ENCODE measurements around the gene CTPS1.

CTPS1 gene

GRCh38 chr1:41023279-41023990, 43.9 kb downstream of the CTPS1 start:
- no peak for DNase-seq (ENCODE audit: low read depth, low spot score)

- no peak for DNase-seq (ENCODE audit: low read depth, low spot score)
These were observed 45.5 kb downstream of the CTPS1 start for GRCh38 chr1:41024953-41025352.

- DNase-seq (ENCODE audit: low read depth, low spot score) = no peak
These were observed 46.7 kb downstream of the CTPS1 start for GRCh38 chr1:41025979-41026819.

- DNase-seq (ENCODE audit: low read depth, low spot score) = no peak
These were observed 48.6 kb downstream of the CTPS1 start for GRCh38 chr1:41028034-41028642.

GRCh38 chr1:41030872-41031616, 51.5 kb downstream of the CTPS1 start:
- DNase-seq (ENCODE audit: low read depth, low spot score) = no peak

- no peak for DNase-seq (ENCODE audit: low read depth, low spot score)
These were observed 52.7 kb downstream of the CTPS1 start for GRCh38 chr1:41032147-41032546.

- DNase-seq (ENCODE audit: low read depth, low spot score) = no peak
These were observed 53.8 kb downstream of the CTPS1 start for GRCh38 chr1:41033272-41033671.

GRCh38 chr1:41037116-41037903, 57.8 kb downstream of the CTPS1 start:
- no peak for DNase-seq (ENCODE audit: low read depth, low spot score)

GRCh38 chr1:41038110-41038509, 58.6 kb downstream of the CTPS1 start:
- no peak for DNase-seq (ENCODE audit: low read depth, low spot score)

GRCh38 chr1:41041614-41042270, 62.2 kb downstream of the CTPS1 start:
- no peak for DNase-seq (ENCODE audit: low read depth, low spot score)

GRCh38 chr1:41044187-41044586, 64.7 kb downstream of the CTPS1 start:
- no peak for DNase-seq (ENCODE audit: low read depth, low spot score)

- DNase-seq (ENCODE audit: low read depth, low spot score) = peak; percentile 16
These were observed 66.2 kb downstream of the CTPS1 start for GRCh38 chr1:41045740-41046139.

GRCh38 chr1:41046347-41046775, 66.9 kb downstream of the CTPS1 start:
- no peak for DNase-seq (ENCODE audit: low read depth, low spot score)

GRCh38 chr1:41048540-41048939, 69.0 kb downstream of the CTPS1 start:
- DNase-seq (ENCODE audit: low read depth, low spot score) = no peak

- no peak for DNase-seq (ENCODE audit: low read depth, low spot score)
These were observed 71.5 kb downstream of the CTPS1 start for GRCh38 chr1:41051022-41051421.

GRCh38 chr1:41053316-41053715, 73.8 kb downstream of the CTPS1 start:
- DNase-seq (ENCODE audit: low read depth, low spot score) = no peak

GRCh38 chr1:41056907-41057306, 77.4 kb downstream of the CTPS1 start:
- no peak for DNase-seq (ENCODE audit: low read depth, low spot score)
